NCI-H510A treated with DMSO at 0.1 percent for 48 hours (cell line): ENCODE data around the gene MAGEA11.
"Not testable (repeated sequence)": the region's sequence is repeated elsewhere in the genome, so short reads cannot be mapped to it uniquely, and the experiment has no call there.

Experiments
- DNase-seq: peaks from one replicate; lab custom pipeline; 2025; lab: John Stamatoyannopoulos, UW

The MAGEA11 gene, protein sequence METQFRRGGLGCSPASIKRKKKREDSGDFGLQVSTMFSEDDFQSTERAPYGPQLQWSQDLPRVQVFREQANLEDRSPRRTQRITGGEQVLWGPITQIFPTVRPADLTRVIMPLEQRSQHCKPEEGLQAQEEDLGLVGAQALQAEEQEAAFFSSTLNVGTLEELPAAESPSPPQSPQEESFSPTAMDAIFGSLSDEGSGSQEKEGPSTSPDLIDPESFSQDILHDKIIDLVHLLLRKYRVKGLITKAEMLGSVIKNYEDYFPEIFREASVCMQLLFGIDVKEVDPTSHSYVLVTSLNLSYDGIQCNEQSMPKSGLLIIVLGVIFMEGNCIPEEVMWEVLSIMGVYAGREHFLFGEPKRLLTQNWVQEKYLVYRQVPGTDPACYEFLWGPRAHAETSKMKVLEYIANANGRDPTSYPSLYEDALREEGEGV

DNA sequence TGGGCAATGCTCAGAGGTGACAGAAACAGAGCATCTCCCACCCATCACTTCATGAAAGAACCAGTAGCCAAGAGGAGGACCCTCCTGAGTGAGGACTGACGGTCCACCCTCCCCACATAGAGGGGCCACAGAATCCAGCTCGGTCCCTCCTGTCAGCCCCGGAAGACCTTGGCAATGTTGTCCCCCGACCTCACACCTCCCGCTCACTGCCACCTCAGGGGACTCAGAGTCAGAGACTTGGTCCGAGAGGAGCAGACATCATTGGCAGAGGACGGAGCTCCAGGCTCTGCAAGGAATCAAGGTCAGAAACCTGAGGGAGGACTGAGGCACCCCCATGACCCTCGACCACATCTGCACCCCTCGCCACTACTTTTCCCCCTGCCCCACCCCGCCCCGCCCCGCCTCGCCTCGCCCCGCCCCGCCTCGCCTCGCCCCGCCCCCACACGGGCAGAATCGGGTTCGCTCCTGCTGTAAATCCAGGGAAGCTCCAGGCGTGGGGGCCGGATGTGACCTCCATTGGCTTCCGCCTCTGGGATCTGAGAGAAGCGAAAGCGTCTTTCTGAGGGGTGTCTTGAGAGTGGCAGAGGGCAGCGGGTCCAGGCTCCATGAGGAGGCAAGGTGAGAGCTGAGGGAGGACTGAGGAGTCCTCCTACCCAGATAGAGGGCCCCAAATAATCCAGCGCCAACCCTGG lies at the start of gene MAGEA11:
TSS of gene MAGEA11 (plus strand) at position 516 of the 692 bp plus-strand sequence. CDS start 1,100 bp downstream, outside the sequence.
- DNase-seq = no peak

GRCh38 chrX:149675088-149675487 lies 36.8 kb upstream of the MAGEA11 start:
- not testable (repeated sequence) for DNase-seq

DNA sequence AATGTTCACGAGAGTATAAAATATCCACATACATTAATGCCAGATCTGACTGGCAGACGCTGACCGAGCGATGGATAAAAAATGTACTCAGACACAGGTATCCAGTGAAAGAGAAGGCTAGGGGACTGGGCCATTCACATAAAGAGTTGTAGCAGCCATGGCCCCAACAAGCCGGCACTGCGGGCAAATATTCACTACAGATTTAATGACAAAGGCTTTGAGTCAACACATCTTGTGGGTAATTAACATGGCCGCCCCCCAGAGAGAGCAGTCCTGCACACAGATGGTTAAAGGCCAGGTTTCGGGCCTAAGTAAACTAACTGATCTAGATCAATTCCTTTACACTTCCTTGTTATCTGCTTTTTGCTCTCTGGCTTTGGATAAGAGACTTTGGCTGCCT lies 36.3 kb upstream of the MAGEA11 start:
- not testable (repeated sequence) for DNase-seq

DNA sequence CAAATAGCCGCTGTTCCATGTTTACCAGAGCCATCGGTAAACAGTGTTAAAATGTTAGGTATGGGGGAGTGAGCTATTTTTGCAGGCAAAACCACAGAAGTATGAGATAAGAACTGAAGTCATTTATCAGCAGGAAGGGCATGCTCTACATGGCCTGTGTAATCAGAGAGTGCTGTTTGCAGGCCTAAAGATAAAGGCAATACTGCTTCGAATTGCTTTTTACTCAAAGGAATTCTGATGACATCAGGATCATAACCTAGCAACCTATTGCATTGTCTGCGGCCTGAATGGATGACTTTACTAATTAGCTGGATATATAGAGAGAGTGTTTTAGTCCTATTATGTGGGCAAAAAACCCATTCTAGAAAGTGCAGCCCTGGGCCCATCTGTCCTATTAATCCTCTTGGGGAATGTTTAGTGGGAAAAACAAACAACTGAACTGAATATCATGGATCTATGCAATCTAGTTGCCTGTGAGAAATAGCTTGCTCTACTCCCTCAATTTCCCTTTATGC lies 32.6 kb upstream of the MAGEA11 start:
- DNase-seq = not testable (repeated sequence)

DNA sequence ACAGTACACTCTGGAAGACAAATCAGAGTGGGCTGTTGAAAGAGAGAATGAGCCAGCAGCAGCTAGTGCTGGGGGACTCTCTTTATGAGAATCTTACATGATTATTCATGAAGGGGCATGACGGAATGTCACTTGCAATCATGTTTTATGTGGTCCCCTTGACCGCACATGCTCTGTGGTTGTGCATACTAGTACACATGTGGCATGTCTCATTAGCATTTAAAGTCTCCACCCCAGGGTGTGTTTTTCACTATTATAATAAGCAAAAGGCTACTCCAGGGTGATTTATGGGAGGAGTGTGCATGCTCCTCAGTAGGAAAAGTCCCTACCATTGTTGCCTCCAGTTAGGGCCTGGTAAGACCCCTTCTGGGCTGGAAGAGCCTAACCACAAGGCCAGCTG lies 30.7 kb upstream of the MAGEA11 start:
- no peak for DNase-seq

DNA sequence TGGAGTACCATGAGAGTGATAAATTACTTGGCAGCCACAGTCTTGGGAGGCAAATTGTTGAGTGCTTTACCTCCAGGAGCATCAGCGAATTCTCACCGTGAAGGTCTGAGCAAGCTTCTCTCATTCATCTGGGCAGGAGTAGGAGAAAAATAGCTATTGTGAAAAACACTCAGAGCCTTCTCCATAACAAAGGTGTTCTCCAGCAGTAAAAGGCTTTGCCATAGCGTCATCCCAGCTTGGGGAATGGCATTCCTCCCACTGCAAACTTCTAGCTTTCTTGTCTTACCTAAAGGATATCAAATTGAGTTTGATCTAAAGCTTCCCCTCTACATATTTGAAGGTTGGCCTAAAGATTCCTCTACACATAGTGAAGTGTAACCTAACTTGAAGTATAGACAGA lies 29.8 kb upstream of the MAGEA11 start:
- no peak for DNase-seq

GRCh38 chrX:149682956-149683947 lies 28.6 kb upstream of the MAGEA11 start:
- no peak for DNase-seq

- no peak for DNase-seq
Measured at GRCh38 chrX:149683966-149684730, 27.7 kb upstream of the MAGEA11 start.

DNA sequence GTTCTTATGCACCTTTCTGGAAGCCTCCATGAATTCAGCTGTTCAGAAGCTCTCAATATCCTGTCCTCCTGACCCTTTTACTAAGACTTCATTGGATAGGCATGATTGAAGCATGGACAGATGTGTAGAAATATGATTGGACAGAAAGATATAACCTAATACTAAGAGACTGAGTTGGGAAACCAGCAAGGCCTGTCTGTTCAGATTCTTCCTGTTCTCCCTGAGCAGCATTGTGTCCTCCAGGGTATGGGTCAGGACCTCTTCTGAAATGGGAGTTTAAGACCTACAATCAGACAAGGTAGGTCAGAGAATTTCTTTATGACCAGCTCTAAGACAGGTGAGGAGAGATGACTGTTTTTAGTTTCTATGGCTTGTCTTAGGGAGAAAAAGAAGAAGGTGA lies 23.9 kb upstream of the MAGEA11 start:
- DNase-seq = no peak

GRCh38 chrX:149688552-149688951 lies 23.3 kb upstream of the MAGEA11 start:
- DNase-seq = no peak

DNA sequence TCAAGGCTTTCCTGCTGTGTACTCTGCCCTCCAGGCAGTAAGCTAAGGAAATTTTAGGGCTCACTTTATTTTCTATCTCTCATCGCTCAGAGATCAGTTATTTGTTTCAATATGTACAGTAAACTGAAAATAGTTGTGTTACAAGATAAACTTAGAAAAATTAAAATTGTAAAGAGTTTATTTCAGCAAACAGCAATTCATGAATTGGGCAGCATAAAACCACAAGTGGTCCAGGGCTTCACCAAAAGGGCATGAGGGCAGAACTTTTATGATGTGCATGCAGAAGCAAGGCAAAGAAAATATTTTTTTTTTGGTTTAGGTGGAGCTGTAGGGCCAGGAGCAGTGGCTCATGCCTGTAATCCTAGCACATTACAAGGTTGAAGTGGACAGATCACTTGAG lies 20.1 kb upstream of the MAGEA11 start:
- DNase-seq = no peak

DNA sequence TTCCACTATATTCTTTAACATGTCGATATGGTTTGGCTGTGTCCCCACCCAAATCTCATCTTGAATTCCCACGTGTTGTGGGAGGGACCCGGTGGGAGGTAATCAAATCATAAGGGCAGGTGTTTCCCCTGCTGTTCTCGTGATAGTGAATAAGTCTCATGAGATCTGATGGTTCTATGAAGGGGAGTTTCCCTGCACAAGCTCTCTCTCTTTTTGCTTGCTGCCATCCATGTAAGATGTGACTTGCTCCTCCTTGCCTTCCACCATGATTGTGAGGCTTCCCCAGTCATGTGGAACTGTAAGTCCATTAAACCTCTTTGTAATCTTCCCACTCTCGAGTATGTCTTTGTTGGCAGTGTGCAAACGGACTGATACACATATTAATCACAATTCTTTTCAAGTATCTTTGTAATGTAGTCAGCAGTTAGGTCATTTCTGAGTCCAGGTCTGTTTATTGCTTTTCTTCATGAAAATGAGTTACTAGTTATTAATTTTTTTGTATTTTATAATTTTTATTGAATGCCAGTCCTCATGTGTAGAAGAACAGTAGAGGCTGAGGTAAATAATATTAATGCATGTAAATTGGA lies 19.1 kb upstream of the MAGEA11 start:
- not testable (repeated sequence) for DNase-seq

DNA sequence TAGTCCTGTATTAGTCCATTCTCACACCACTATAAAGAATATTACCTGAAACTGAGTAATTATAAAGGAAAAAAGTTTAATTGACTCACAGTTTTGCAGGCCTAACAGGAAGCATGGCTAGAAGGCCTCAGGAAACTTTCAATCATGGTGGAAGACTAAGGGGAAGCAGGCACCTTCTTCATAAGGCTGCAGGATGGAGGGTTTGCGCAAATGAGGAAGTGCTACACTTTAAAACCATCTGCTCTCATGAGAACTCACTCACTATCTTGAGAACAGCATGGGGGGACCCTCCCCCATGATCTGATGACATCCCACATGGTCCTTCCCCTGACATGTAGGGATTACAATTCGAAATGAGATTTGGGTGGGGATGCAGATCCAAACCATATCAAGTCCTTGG lies 12.1 kb upstream of the MAGEA11 start:
- DNase-seq = no peak

- DNase-seq = no peak
Measured at GRCh38 chrX:149704664-149705063, 7.2 kb upstream of the MAGEA11 start.

GRCh38 chrX:149707147-149707901 lies 4.5 kb upstream of the MAGEA11 start:
- no peak for DNase-seq

GRCh38 chrX:149712831-149713230 lies 971 bp downstream of the MAGEA11 start:
- DNase-seq = no peak

DNA sequence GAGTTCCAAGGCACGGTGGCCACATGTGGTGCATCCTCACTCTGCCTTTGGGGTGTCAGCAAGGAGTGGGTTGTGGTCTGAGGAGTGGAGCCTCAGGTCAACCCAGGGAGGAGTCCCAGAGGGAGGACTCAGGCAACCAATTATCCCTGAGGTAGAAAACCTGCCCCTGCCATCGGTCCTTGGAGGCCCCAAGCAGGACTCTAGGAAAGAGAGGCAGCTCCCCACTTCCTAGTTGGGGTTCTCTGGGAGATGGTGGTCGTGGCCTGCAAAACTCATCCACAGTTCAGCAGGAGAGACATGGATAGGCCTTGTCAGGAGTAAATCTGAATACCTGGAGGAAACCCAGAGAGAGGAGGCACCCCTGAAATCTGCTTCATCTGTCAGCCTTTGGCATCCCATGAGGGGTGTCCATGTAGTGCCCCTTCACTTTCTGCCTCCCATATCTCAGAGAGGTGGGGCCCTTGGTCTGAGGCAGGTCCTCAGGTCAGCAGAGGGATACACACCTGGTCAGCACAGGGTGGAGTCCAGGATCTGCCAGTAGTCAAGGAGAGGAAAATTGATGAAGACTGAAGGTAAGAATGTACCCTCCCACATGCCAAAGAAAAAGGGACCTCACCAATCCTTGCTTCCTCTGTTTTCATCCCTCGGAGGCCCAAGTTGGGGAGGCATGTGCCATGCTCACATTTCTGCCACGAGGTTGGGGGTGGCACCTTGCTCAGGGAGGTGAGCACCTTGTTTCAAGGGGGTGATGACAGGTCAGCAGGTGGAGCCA lies 1.6 kb downstream of the MAGEA11 start:
- no peak for DNase-seq

DNA sequence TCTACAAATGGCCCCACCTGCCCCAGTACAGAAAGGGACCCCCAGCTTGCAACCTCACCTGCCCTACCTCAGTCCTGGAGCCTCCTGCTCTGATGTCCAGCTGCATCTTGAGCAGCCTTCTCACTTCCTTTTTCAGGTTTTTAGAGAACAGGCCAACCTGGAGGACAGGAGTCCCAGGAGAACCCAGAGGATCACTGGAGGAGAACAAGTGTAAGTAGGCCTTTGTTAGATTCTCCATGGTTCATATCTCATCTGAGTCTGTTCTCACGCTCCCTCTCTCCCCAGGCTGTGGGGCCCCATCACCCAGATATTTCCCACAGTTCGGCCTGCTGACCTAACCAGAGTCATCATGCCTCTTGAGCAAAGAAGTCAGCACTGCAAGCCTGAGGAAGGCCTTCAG lies 3.6 kb downstream of the MAGEA11 start:
- no peak for DNase-seq

GRCh38 chrX:149716632-149717031 lies 4.8 kb downstream of the MAGEA11 start:
- no peak for DNase-seq
